B cell (primary cell): ENCODE measurements around the gene COG8. TPM values are rescaled to one million over a fixed set of nuclear protein-coding genes. Genes with fewer than 3 reads are reported as not detected.

Experiments
- ATAC-seq: fragments of 200-7000 bp; cut with Tn5 transposase; one replicate; pipeline ENCODE4 v1.10.0; 2021; ENCODE audit warnings: low read depth, mild to moderate bottlenecking, moderate number of reproducible peaks, moderate library complexity
- CTCF ChIA-PET: fragments of 350-600 bp; sonication (Branson Sonifier 250); formaldehyde crosslinking; loops from one replicate; lab custom pipeline; 2021; ENCODE audit warnings: antibody characterized with exemption, inconsistent platforms; lab: Charles Lee
- POLR2A ChIA-PET: fragments of 350-600 bp; sonication (Branson Sonifier 250); formaldehyde crosslinking; loops from one replicate; lab custom pipeline; 2021; ENCODE audit warnings: antibody characterized with exemption; lab: Charles Lee
- DNase-seq: peaks from one replicate; pipeline ENCODE4 v3.0.0; 2013
- H2AFZ ChIP-seq: 2 replicates; pipeline ENCODE4 v1.6.1; 2012; ENCODE audit warnings: mild to moderate bottlenecking, low read depth, low read length; ENCODE audit not compliant: insufficient read depth, poor library complexity, severe bottlenecking
- H3K27ac ChIP-seq, 2 donors: 1 replicate in 1 of 2; 2 replicates in 1 of 2; pipeline ENCODE4 v1.5.1; 2012 to 2013; ENCODE audit warnings: low read length in 2 of 2, mild to moderate bottlenecking in 2 of 2, moderate library complexity in 1 of 2
- H3K27me3 ChIP-seq, 4 experiments: fragments of 200-600 bp in 1 of 4; sonication (generic) in 1 of 4; replicated peaks in 1 of 4; 1 replicate in 2 of 4; 2 replicates in 2 of 4; pipeline versions ENCODE4 v1.6.1 to v1.7.0; 2013 to 2016; ENCODE audit warnings: low read length in 3 of 4, mild to moderate bottlenecking in 2 of 4, mixed read lengths in 1 of 4, moderate library complexity in 1 of 4; ENCODE audit not compliant: insufficient read depth in 4 of 4, control insufficient read depth in 3 of 4; ENCODE audit errors: control extremely low read depth in 1 of 4
- H3K36me3 ChIP-seq, 2 experiments: replicated peaks in 1 of 2; 1 replicate in 1 of 2; 2 replicates in 1 of 2; pipeline versions ENCODE4 v1.6.1 to v1.7.1; 2013; ENCODE audit warnings: low read length in 1 of 2; ENCODE audit not compliant: insufficient read depth in 2 of 2, control insufficient read depth in 1 of 2; ENCODE audit errors: control extremely low read depth in 1 of 2, extremely low read depth in 1 of 2
- H3K4me1 ChIP-seq, 2 donors: fragments of 200-600 bp in 1 of 2; sonication (generic) in 1 of 2; 1 replicate in 1 of 2; 2 replicates in 1 of 2; pipeline versions ENCODE4 v1.5.1 to v1.6.1; 2013 to 2017; ENCODE audit warnings: low read length in 2 of 2; ENCODE audit not compliant: control insufficient read depth in 2 of 2, insufficient read depth in 2 of 2
- H3K4me2 ChIP-seq: replicated peaks from 2 replicates; pipeline ENCODE3; 2012; ENCODE audit warnings: mild to moderate bottlenecking, low read depth, low read length; ENCODE audit not compliant: poor library complexity, severe bottlenecking
- H3K4me3 ChIP-seq, 5 experiments: fragments of 200-600 bp in 1 of 5; sonication (generic) in 1 of 5; 1 replicate in 3 of 5; 2 replicates in 2 of 5; pipeline versions ENCODE4 v1.5.1 to v1.7.0; 2011 to 2016; ENCODE audit warnings: low read length in 4 of 5, mild to moderate bottlenecking in 4 of 5, low read depth in 2 of 5, control low read depth in 1 of 5, moderate library complexity in 1 of 5; ENCODE audit not compliant: insufficient read depth in 1 of 5; ENCODE audit errors: control extremely low read depth in 1 of 5, extremely low read depth in 1 of 5
- H3K79me2 ChIP-seq: fragments of 200-600 bp; sonication (generic); one replicate; pipeline ENCODE4 v1.6.0; 2016; ENCODE audit warnings: low read length; ENCODE audit not compliant: control insufficient read depth, insufficient read depth
- H3K9ac ChIP-seq: fragments of 200-600 bp; sonication (generic); 2 replicates; pipeline ENCODE4 v1.6.1; 2017; ENCODE audit warnings: mild to moderate bottlenecking, low read length, moderate library complexity
- H3K9me3 ChIP-seq, 3 donors: one replicate each; pipeline versions ENCODE4 v1.6.1 to v1.7.1; 2013; ENCODE audit warnings: low read length in 2 of 3; ENCODE audit not compliant: control insufficient read depth in 2 of 3, insufficient read depth in 1 of 3; ENCODE audit errors: control extremely low read depth in 1 of 3
- H4K20me1 ChIP-seq: 2 replicates; pipeline ENCODE4 v1.6.0; 2012; ENCODE audit warnings: mild to moderate bottlenecking, low read length; ENCODE audit not compliant: insufficient read depth, control insufficient read depth, poor library complexity, severe bottlenecking
- H3K27ac Mint-ChIP-seq: one replicate; pipeline ENCODE4 v1.8.0; 2021; ENCODE audit warnings: mixed read lengths
- H3K27me3 Mint-ChIP-seq: one replicate; pipeline ENCODE4 v1.8.0; 2021; ENCODE audit warnings: mixed read lengths
- H3K4me1 Mint-ChIP-seq: one replicate; pipeline ENCODE4 v1.8.0; 2021; ENCODE audit warnings: mixed read lengths
- H3K4me3 Mint-ChIP-seq: one replicate; pipeline ENCODE4 v1.8.0; 2021; ENCODE audit warnings: mixed read lengths
- H3K9me3 Mint-ChIP-seq: one replicate; pipeline ENCODE4 v1.8.0; 2022; ENCODE audit warnings: mixed read lengths; ENCODE audit not compliant: insufficient read depth
- EZH2 ChIP-seq: IDR thresholded peaks from 2 replicates; pipeline ENCODE4 v1.6.1; 2012; ENCODE audit warnings: borderline replicate concordance, low read depth, mild to moderate bottlenecking, moderate library complexity, low read length; ENCODE audit not compliant: insufficient read depth, poor library complexity, severe bottlenecking
- WGBS: methylation state at CpG from one replicate; pipeline ENCODE4 v1.1.5; 2013; ENCODE audit warnings: missing lambda C conversion rate; ENCODE audit not compliant: insufficient coverage; 5-methylcytosine and 5-hydroxymethylcytosine counted together
- intact Hi-C: fragments of 100-400 bp; cut with micrococcal nuclease; formaldehyde crosslinking; loops from one replicate; pipeline ENCODE4 v1.10.0; 2022
- polyA plus RNA-seq: library from polyadenylated mRNA; depleted of rRNA; stranded (reverse); fragments of >200 nt; gene quantifications from 2 replicates; pipeline ENCODE4 v1.2.3, GENCODE V29; 2012
- total RNA-seq, 2 donors: library from RNA; stranded (reverse); fragments of 120-200 nt in 1 of 2; gene quantifications; 1 replicate in 1 of 2; 2 replicates in 1 of 2; pipeline versions ENCODE4 v1.2.3 to v1.2.4, GENCODE V29; 2013 to 2022
- TF ChIP-seq, protein P1 (sequence below): fragments of 200-600 bp; IDR thresholded peaks from one replicate; pipeline ENCODE4 v1.8.0; 2022; ENCODE audit warnings: antibody characterized with exemption, mild to moderate bottlenecking

Gene COG8
- total and polyA plus RNA-seq, 2 donors (not counting 1 experiment from before 2014, with no cell fraction given): 34.4 to 61.6 TPM

DNA sequence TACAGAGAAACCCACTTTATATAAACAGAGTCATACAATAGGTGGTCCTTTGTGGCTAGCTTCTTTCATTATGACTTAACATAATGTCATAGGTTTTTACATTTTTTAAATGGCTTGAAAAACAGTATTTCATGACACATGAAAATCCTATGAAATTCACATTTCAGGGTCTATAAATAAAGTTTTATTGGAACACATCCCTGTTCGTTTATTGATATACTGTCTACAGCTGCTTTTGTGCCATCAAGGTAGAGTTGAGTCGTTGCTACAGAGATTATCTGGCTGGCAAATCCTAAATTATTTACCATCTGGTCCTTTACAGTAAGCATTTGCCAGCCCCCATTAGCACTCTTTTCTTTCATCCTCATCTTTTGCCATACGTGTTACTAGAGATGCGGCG, 25.9 kb downstream of the COG8 start:
- Histone ChIP-seq H3K4me2 (no peak overlapping the region), H3K4me3 (no peak overlapping the region), H3K27me3 (no peaks in the 10 kb centered on the region), H4K20me1 (peaks cover 61% of the 10 kb centered on the region), H3K9ac (no peak overlapping the region), H3K79me2 (peaks cover 65% of the 10 kb centered on the region), H3K27ac (no peak overlapping the region), H2AFZ (no peak overlapping the region), H3K4me1 (peaks cover 10 to 23% of the 10 kb centered on the region in 2 donors), H3K36me3 (peaks cover 2 to 38% of the 10 kb centered on the region in 2 experiments), H3K9me3 (peaks cover 0 to 6% (median 0%) of the 10 kb centered on the region in 3 donors)
- no peaks in the 10 kb centered on the region for H3K27me3 Mint-ChIP-seq
- intact Hi-C loops: loop anchor here (10.0 kb wide), 1 partner anchor 779 kb away; the partner anchor contains the start of gene ZFP90
- DNase-seq (no peak), ATAC-seq (no peak)
- CTCF ChIA-PET: interaction anchor here (0.6 to 1.9 kb wide), 3 partner anchors 16 to 795 kb away, joined by 4 to 5 read pairs (median 4); no protein-coding TSS in a partner anchor
- TF ChIP-seq EZH2: no peak
- TF ChIP-seq, protein P1, sequence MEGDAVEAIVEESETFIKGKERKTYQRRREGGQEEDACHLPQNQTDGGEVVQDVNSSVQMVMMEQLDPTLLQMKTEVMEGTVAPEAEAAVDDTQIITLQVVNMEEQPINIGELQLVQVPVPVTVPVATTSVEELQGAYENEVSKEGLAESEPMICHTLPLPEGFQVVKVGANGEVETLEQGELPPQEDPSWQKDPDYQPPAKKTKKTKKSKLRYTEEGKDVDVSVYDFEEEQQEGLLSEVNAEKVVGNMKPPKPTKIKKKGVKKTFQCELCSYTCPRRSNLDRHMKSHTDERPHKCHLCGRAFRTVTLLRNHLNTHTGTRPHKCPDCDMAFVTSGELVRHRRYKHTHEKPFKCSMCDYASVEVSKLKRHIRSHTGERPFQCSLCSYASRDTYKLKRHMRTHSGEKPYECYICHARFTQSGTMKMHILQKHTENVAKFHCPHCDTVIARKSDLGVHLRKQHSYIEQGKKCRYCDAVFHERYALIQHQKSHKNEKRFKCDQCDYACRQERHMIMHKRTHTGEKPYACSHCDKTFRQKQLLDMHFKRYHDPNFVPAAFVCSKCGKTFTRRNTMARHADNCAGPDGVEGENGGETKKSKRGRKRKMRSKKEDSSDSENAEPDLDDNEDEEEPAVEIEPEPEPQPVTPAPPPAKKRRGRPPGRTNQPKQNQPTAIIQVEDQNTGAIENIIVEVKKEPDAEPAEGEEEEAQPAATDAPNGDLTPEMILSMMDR: no peak
- H3K27ac Mint-ChIP-seq: no peak overlapping the region
- peaks cover 24% of the 10 kb centered on the region for H3K4me1 Mint-ChIP-seq
- H3K9me3 Mint-ChIP-seq: no peaks in the 10 kb centered on the region
- WGBS: no CpG with 5 or more reads among the region's 5 CpGs
- POLR2A ChIA-PET: no interaction called here
- H3K4me3 Mint-ChIP-seq: peak overlapping the region; percentile 71
